HT-29 (cell line): ENCODE results near the gene SCRN1. TPM values are rescaled to one million over a fixed set of nuclear protein-coding genes. Genes with fewer than 3 reads are reported as not detected.

Experiments used
- DNase-seq: peaks from one replicate; pipeline ENCODE4 v3.0.0-alpha.2; 2015; ENCODE audit warnings: low spot score
- total RNA-seq: library from RNA; depleted of rRNA; stranded (reverse); fragments of >200 nt; shearing (Covaris generic); gene quantifications from 2 replicates; pipeline ENCODE4 v1.2.3, GENCODE V29; 2014

The SCRN1 gene
- total RNA-seq, 1 experiment from 2014 or later, result 18.6 TPM

DNA sequence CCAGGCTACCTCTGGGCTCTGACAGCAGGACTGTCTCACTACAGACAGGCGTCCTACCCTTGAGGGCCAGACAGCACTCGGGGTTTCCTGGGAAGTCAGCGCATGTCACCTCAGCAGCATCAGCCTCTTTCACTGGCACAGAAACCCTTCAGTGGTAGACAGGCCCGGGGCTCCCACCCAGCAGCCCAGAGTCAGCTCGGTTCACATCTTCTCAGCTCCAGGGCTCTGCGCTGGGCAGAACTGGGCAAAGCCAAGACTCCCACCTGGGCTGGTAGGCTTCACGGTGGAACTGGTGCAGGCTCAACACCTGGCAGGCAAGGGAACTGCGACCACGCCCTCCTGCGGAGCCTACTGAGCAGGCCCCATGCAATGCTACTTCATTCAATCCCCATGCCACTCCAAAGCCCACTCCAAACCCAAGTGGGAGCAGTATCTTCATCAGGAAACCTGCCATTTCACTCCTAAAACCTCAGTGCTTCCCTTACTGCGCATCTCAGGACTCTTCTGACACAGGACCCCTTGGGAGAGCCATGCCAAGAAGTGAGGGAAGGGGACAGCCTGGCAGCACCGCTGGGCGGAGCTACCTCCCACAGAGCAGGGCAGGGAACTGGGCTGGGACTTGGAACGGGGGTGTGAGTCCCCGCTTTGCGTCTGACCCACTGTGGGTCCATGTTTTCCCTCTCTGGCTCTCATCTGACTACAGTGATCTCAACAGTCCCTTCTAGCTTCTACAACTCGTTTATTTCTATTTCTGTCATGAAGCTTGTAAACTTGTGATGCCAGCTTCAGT is 60.4 kb downstream of the SCRN1 start:
- no peak for DNase-seq

DNA sequence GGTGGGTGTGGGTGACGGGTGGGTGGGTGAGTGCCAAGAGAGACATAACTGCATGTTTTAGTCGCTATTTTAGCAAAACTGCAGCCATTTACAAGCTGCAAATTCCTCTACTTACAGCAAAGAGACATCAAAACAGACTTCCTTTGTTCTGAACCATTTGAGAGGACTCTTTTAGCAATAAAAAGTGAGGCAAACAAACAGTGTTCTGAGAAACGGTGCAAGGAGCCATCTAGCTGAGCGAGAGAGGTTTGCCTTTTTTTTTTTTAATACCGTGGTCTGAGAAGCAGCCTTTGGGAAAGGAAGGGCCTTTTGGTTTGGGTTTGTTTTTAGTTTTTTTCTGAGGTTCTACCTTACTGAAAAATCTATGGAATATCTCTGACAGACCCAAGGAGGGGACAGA is 62.9 kb downstream of the SCRN1 start:
- DNase-seq, result no peak

DNA sequence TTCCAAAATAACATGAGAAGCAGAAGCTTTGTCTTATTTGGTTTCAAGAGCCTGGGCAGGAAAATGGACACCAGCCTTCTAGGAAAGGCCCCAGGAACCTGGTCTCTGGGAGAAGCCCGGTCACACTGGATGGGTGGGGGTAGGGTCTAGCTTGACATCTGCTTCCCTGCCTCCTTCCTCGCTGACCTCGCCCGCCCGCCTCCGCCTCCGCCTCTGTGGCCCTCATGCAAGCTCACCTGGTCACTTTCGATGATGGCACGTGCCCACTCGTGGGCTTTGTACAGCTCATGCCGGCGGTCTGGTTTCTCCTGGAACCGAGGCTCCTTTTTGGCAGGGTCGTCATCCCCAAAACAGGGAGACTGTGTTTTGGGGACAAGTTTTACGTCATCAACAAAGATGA is 63.4 kb downstream of the SCRN1 start:
- no peak for DNase-seq

DNA sequence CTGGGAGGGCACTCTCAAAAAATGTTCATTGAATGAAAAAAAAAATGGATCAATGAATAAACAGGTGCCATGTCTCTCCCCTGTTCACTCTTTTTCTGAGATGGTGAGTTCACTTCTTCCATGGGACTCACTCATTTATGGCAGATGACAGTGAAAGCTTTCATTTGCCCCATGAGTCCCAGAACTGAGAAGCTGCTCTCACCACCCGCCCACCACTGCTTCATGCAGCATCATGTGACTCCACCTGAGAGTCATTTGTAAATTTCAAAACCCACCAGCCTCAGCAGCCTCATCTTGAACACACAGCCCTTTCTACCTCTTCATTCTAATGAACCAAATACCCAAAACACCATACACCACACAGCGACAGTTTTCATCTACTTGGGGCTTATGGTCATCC is 64.9 kb downstream of the SCRN1 start:
- DNase-seq, result no peak

DNA sequence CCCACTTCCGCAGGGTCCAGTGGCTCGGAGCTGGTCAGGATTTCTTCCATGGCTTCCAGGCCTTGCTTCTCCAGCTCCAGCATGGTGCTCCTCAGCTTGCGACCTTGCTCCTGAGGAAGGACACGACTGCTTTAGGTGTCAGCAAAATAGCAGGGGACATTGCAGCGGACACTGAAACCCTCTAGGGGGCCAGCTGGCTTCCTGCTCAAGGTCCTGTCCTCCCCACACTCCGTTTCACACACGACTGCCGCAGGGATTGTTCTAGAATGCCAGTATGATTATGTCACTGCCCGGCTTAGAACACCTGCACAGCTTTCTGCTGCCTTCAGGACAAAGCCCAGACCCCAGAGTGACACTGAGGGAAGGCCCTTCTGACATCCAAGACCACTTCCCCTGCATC is 65.6 kb downstream of the SCRN1 start:
- no peak for DNase-seq

DNA sequence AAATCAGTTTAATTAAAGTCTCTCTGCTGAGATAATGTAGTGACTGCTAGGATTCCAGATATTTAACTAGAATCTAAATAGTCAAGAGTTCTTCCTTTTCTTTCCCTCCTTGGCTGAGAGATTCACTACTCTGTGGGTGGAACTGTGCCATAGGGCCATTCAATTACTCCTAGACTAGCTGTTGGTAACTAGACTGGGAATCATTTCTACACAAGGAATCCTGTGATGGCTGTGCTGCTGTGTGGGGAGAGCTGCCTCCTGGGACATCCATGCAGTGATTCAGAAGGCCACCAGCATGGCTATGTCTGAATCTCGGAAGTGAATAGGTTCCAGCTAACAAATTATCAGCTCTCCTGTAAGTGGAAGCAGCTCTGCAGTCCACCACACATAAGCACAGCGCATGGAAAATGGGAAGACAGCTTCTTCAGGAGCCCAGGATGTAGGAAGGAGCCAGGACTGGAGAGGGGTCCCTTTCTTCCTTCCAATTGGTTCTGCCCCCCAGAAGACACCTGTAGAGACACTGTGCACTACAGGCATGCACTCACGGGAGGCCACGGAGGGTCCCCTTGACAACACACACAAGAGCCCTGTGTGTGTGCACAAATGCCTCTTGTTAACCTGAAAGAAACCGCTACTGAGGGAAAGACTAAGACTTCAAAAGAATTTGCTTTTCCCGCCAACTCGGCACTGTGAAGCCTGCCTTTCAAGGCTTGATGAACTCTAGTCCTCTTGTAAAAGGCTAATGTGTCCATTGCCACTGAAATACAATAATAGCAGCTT is 66.5 kb downstream of the SCRN1 start:
- DNase-seq, result no peak

DNA sequence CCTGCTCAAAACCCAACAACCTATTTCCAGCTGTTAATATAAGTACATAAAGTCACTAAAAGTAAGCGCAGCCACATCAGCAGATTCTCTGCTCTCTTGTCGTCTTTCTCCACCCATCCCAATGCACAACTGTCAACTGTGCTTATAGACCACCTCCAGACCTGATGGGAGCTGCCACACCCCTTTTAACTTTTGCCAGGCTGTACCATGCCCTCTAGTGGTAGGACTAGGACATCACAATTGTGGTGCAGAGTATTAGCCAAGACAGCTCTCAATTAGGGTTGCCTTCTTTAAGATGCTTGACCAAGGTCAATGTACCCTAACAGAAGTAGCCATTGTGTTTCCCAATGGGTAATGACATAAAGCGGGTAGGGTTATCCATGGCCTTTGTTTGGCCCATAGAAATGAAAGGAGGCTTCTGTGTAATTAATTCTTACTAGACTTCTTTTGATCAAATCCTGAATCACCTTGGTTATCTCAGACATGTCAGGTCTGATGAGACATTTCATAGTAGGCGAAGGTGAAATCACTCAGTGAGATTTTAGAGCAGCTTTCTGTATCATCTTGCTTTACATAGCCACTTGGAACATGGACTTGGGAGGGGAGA is 68.1 kb downstream of the SCRN1 start:
- peak; percentile 87 for DNase-seq

DNA sequence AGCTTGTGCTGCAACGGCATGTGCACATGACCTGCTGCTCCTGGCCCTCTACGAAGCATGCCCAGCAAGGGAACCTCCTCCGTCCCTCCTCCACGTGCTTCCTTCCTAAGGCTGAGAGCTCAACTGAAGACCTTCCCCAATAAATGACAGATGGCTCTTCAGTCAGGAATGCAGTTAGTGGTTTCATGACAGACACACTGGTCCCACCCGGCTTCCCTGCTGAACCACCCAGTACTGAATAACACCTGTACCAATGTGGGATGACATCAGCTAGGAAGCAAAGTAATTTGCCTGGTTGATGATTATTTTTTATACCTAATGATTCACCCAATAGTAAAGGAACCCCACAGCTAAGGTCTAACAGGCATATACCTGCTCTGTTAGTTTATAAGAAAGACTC is 69.1 kb downstream of the SCRN1 start:
- DNase-seq, result no peak

DNA sequence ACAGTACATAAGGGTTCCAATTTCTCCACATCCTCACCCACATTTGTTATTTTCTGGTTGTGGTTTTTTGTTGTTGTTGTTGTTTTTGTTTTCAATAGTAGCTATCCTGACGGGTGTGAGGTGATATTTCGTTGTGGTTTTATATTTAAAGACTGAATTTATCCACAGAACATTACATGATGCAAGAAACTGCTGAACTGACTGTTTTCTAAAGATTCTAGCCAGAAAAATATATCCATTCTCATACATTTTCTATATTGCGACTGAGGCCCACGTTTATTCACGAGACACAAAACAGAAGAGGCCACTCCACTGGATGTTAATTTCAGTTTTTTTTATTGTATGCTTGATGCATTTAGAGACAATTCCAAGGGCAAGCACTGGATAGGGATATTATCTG is 69.8 kb downstream of the SCRN1 start:
- DNase-seq, result no peak

DNA sequence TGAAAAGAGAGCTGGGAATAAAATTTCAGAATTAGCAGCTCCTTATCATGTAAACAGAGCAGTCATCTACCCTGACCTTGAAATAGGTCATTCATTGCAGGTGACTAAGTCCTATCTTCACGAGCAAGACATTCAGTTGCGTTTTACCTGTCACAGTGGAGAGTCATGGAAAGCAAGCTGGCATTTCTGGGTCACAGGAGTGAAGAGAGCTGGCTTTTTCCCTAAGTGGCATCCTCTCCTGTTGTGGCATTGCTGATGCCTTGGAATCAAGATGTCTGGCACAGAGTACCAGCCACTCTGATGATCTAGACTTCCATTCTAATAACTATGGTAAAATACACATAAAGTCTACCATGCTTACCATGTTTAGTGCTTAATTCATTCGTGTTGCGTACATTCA is 70.8 kb downstream of the SCRN1 start:
- no peak for DNase-seq

DNA sequence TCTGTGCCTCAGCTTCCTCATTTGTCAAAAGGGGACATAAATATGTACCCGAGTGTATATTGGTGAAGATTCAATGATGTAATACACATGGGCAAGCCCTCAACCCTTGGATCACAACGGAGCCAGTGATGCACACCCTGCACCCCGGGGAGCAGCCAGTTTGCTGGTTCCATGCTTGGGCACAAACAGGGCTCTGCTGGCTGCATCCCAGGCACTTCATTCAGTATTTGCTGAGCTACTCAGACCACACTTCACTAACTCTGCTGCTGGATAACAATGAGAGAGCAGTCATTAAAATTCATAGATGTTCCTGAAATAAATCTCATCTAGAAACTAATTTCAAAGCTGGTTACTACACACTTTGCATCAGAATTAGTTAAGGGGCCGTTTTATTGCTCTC is 72.0 kb downstream of the SCRN1 start:
- DNase-seq, result no peak

DNA sequence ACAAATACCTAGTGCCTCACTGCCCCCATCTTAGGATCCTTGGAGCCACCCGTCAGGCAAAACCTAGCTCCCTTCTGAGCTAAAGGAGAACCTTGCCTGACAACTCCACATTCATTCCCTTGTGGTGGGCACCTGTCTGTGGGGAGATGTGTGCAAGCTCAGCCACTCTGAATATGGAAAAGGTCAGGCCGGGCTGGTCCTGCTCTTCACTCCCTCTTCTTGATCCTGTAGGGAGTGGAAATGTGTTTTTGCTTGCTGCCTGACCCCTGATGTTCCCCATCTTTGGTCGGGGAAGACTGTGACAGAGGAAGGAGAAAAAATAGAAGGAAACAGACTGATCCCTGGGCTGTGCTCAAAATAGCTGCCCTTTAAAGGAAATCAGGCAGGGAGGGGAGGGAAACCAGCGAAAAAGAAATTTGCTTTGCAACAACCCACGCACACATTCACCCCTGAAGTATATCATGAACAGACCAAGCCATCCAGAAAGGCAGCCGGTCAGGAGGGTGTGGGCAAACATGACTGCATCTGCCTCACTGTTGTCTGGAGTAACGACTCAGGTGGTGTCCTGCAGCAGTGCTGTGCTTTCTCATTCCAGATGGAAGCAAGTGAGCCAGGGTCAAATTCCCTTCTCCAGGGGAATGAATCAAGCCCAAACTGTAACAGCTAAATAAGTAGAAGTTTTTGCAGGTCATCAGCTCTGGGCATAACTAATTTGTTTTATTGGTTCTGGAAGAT is 74.0 kb downstream of the SCRN1 start:
- no peak for DNase-seq

DNA sequence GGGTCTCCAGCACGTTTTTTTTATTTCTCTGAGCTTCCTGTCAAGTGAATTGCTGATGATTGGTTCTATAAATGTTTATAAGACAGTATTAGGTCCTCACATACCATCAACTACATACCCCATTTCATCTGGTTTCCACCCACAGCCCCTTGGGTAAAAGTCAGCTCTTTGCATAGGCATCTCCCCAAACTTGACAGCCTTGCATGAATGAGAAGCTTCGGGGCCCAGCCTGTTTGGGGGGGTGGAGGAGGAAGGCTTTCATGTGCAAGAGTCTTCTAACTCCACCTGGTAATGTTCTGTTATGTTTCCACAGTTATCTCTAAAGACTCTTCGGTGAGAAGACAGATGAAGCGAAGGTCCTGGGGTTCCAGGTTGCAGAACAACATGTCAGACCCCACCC is 75.4 kb downstream of the SCRN1 start:
- no peak for DNase-seq

DNA sequence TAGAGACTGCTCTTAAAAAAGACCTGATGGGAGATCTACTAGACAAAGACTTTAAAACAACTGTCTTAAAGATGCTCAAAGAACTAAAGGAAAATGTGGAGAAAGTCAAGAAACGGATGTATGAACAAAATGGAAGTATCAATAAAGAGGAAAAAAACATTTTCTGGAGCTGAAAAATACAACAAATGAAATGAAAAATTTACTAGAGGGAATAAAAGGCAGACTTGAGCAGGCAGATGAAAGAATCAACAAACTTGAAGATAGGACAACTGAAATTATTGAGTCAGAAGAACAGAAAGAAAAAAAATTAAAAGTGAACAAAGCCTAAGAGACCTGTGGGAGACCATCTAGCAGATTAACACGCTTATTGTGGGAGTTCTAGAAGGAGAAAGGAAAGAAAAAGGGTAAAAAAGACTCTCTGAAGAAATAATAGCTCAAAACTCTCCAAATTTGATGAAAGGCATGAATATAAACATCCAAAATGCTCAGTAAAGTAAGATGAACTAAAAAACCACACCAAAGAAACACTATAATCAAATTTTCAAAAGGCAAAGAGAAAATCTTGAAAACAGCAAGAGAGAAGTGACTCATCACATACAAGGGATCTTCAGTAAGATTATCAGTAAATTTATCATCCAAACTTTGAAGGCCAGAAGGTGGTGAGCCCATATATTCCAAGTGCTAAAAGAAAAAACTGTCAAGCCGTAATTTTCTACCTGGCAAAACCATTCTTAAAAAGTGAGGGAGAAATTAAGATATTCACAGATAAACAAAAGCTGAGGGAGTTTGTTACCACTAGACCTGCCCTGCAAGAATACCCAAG is 83.2 kb downstream of the SCRN1 start:
- no peak for DNase-seq

DNA sequence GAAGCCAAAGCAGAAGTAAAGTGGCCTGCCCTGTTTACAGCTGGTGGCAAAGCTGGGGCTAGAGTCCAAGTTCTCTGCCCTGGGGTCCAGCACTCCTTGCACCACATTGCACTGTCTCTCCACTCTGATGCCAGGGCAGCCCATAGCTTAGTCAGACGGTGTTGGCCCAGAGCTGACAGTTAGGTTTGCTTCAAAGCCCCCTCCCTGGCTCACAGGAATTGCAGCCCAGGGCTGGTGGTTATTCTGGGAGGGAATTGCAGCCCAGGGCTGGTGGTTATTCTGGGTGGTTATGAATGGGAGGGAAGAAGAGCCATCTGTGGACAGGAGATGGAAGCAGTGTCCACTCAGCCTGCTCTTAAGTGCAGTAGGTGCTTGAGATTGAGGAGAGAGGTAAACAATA is 88.9 kb downstream of the SCRN1 start:
- no peak for DNase-seq

DNA sequence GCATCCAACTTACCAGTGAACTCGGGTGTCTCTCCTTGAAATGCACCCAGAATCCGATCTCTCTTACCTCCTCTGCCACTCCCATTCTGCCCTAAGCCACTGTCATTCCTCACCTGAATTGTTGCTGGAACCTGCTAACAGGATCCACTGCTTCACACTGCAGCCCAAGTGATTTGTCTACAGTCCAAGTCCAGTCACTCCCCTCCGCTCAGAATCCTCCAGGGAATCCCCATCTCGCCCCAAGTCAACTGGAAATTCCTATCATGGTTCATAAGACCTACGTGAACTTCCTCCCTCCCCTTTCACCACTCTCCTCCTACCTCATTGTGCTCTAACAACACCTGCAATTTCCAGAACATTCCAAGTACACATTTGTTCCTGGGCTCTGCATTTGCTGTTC is 91.3 kb downstream of the SCRN1 start:
- DNase-seq, result no peak

DNA sequence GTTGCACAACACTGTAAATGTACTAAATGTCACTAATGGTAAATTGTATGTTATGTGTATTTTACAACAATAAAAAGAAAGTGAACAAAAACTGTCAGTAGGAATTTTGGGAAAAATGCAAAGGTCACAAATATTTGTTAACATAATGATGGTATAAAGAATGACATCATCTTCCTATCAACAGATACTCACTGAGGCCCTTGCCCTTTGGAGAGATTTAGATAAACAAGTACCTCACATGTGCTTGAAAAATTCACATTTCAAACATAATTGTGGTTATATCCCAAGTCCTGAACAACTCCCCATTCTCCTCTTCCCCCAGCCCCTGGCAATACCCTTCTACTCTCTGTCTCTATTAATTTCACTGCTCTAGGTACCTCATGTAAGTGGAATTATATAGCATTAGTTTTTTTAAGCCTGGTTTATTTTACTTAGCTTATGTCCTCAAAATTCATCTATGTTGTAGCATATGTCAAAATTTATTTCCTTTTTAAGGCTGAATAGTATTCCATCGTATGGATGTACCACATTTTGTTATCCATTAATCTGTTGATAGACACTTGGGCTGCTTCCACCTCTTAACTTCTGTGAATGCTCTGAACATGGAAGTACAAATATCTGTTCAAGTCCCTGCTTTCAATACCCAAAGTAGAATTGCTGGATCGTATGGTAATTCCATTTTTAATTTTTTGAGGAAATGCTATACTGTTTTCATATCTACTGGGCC is 92.8 kb downstream of the SCRN1 start:
- no peak for DNase-seq

DNA sequence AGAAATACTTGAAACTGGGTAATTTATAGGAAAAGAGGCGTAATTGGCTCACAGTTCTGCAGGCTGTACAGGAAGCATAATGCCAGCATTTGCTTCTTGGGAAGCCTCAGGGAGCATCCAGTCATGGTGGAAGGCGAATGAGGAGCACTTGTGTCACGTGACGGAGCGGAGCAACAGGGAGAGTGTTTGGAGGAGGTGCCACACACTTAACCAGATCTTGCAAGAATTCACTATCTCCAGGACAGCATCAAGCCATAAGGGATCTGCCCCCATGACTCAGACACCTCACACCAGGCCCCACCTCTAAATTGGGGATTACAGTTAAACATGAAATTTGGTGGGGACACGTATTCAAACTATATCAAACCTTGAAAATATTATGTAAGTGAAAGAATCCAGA is 94.0 kb downstream of the SCRN1 start:
- no peak for DNase-seq

DNA sequence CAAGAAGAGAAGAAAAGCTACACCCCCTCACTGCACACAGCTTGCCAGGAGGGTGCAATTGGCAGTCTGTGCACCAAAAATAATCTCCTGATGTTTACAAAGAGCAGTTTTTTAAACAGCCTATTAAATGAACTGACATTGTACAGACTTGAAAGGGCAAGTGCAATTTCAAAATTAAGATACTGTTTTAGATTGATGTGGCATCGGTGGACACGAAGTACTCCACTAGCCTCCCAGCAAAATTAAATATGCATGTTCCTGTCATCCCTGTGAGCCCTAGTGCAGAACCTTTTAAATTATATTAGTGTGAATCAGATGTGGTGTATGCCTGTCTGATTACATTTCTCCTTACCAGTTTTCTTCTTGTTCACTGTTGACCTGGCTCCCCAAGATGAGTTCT is 95.3 kb downstream of the SCRN1 start:
- no peak for DNase-seq

DNA sequence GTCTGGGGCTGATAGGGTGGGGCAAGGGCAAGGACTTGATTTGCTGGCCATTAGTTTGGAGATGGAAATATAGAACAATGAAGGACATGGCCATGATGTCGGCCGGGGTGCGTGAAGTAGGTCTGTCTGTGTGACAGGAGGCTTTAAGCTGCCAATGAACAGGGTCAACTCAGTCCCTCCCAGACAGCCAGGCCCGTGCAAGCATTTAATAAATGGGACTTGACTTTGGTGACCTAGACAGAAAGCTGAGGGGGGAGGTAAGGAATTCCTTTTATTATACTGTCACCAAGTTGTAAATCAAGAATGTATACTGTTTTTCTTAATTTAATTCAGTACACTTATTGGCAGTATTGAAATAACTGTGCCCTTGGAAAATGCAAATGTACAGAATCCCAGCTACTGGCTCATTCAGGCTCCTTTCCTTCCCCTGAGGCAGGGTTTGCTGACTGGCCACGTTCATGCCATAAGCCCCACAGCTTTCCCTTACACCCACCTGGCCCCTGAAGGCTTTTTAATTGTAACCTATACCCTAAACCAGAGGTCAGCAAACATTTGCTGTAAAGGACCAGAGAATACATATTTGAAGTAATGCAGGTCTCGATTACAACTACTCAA is 96.1 kb downstream of the SCRN1 start:
- DNase-seq, result no peak
